HCT116 (cell line): ENCODE results near the gene FBXO17. TPM values are rescaled to one million over a fixed set of nuclear protein-coding genes. Genes with fewer than 3 reads are reported as not detected.

ENCODE experiments used
- ATAC-seq: fragments of 200-7000 bp; cut with Tn5 transposase; 2 replicates; pipeline ENCODE4 v1.9.1; 2020; ENCODE audit warnings: mild to moderate bottlenecking, moderate library complexity
- BruUV-seq: library from RNA; stranded (reverse); fragments of 400-500 nt; replicated peaks from 2 replicates; lab custom pipeline; 2021; lab: Mats Ljungman, UMichigan
- CTCF ChIA-PET: fragments of 300-600 bp; sonication (Branson Sonifier 250); formaldehyde crosslinking; loops from one replicate; lab custom pipeline; 2021; ENCODE audit warnings: antibody characterized with exemption; lab: Charles Lee
- POLR2A ChIA-PET: fragments of 300-600, 350-600 bp; sonication (Branson Sonifier 250); formaldehyde crosslinking; loops from one replicate; lab custom pipeline; 2021; ENCODE audit warnings: antibody characterized with exemption; lab: Charles Lee
- RAD21 ChIA-PET, 2 experiments: fragments of 300-600 bp; sonication (Branson Sonifier 250); formaldehyde crosslinking; loops; one replicate each; lab custom pipeline; 2023; ENCODE audit warnings: low total read pairs in 2 of 2; ENCODE audit not compliant: uncharacterized antibody in 2 of 2, unreplicated experiment in 2 of 2, low non-redundant PET in 1 of 2; lab: Charles Lee
- DNase-seq: peaks from one replicate; pipeline ENCODE4 v3.0.0-alpha.2; 2010; ENCODE audit warnings: low read depth, low spot score
- H2AFZ ChIP-seq: fragments of 200-600 bp; shearing (Covaris generic), sonication (generic); 2 replicates; pipeline ENCODE4 v1.6.1; 2017; ENCODE audit warnings: low read depth, mixed run types, mixed read lengths, antibody characterized with exemption, low read length; ENCODE audit not compliant: poor library complexity, severe bottlenecking
- H3K27ac ChIP-seq: 2 replicates; pipeline ENCODE4 v1.5.1; 2012; ENCODE audit warnings: low read depth, low read length
- H3K27me3 ChIP-seq: fragments of 200-600 bp; sonication (generic); 2 replicates; pipeline ENCODE4 v1.6.1; 2016; ENCODE audit warnings: mixed run types, low read length, mixed read lengths; ENCODE audit not compliant: insufficient read depth
- H3K36me3 ChIP-seq, 2 experiments: fragments of 200-500 bp in 1 of 2; fragments of 200-600 bp in 1 of 2; sonication (Bioruptor generic) in 1 of 2; sonication (generic) in 1 of 2; 2 replicates each; pipeline versions ENCODE4 v1.5.1 to v1.6.1; 2014 to 2016; ENCODE audit warnings: low read length in 2 of 2, inconsistent platforms in 1 of 2, mixed read lengths in 1 of 2, mixed run types in 1 of 2; ENCODE audit not compliant: insufficient read depth in 2 of 2, control insufficient read depth in 1 of 2
- H3K4me1 ChIP-seq, 2 experiments: fragments of 200-600 bp in 1 of 2; sonication (generic) in 1 of 2; 2 replicates each; pipeline versions ENCODE4 v1.5.1 to v1.6.1; 2012 to 2017; ENCODE audit warnings: low read length in 2 of 2, inconsistent platforms in 1 of 2, mild to moderate bottlenecking in 1 of 2, mixed read lengths in 1 of 2, mixed run types in 1 of 2, moderate library complexity in 1 of 2; ENCODE audit not compliant: insufficient read depth in 2 of 2, control insufficient read depth in 1 of 2
- H3K4me2 ChIP-seq: fragments of 200-600 bp; sonication (generic); 2 replicates; pipeline ENCODE4 v1.6.1; 2017; ENCODE audit warnings: mixed run types, low read length, mixed read lengths
- H3K4me3 ChIP-seq, 2 experiments: fragments of 200-600 bp in 1 of 2; sonication (generic) in 1 of 2; replicated peaks in 1 of 2; 2 replicates each; pipeline ENCODE4 v1.5.1; 2011 to 2016; ENCODE audit warnings: low read length in 2 of 2, control low read depth in 1 of 2, low read depth in 1 of 2, mild to moderate bottlenecking in 1 of 2, mixed read lengths in 1 of 2, mixed run types in 1 of 2
- H3K79me2 ChIP-seq: fragments of 200-600 bp; sonication (generic); 2 replicates; pipeline ENCODE4 v1.6.1; 2017; ENCODE audit warnings: mild to moderate bottlenecking, mixed run types, low read length, moderate library complexity, mixed read lengths; ENCODE audit not compliant: insufficient read depth
- H3K9ac ChIP-seq: fragments of 200-600 bp; sonication (generic); 2 replicates; pipeline ENCODE4 v1.6.1; 2016; ENCODE audit warnings: low read length, mixed read lengths
- H3K9me2 ChIP-seq: fragments of 200-600 bp; sonication (generic), shearing (Covaris generic); 2 replicates; pipeline ENCODE4 v1.6.1; 2017; ENCODE audit warnings: mixed run types, mild to moderate bottlenecking, moderate library complexity; ENCODE audit not compliant: insufficient read depth
- H3K9me3 ChIP-seq, 2 experiments: fragments of 200-500 bp in 1 of 2; fragments of 200-600 bp in 1 of 2; sonication (Bioruptor generic) in 1 of 2; sonication (generic) in 1 of 2; 2 replicates each; pipeline ENCODE4 v1.6.1; 2014 to 2017; ENCODE audit warnings: low read length in 2 of 2, mixed read lengths in 2 of 2, inconsistent platforms in 1 of 2, low read depth in 1 of 2, mild to moderate bottlenecking in 1 of 2, mixed run types in 1 of 2, moderate library complexity in 1 of 2; ENCODE audit not compliant: control insufficient read depth in 1 of 2, insufficient read depth in 1 of 2
- H4K20me1 ChIP-seq: fragments of 200-600 bp; sonication (generic), shearing (Covaris generic); 2 replicates; pipeline ENCODE4 v1.6.1; 2017; ENCODE audit warnings: mixed run types, mild to moderate bottlenecking, moderate library complexity; ENCODE audit not compliant: insufficient read depth
- EZH2phosphoT487 ChIP-seq: fragments of 200-600 bp; IDR thresholded peaks from 2 replicates; pipeline ENCODE4 v1.6.1; 2018; ENCODE audit warnings: antibody characterized with exemption, borderline replicate concordance
- POLR2A ChIP-seq: IDR thresholded peaks from 2 replicates; pipeline ENCODE4 v1.7.0; 2011; ENCODE audit warnings: borderline replicate concordance; ENCODE audit not compliant: insufficient read depth, insufficient read length; ENCODE audit errors: extremely low read depth
- RAD21 ChIP-seq: IDR thresholded peaks from 2 replicates; pipeline ENCODE4 v1.6.1; 2012; ENCODE audit warnings: low read depth, mild to moderate bottlenecking
- SRF ChIP-seq: IDR thresholded peaks from 2 replicates; pipeline ENCODE4 v1.6.1; 2012; ENCODE audit warnings: low read depth
- ZNF274 ChIP-seq: fragments of 200-500 bp; sonication (Bioruptor generic); IDR thresholded peaks from 2 replicates; pipeline ENCODE4 v1.6.1; 2014; ENCODE audit warnings: mild to moderate bottlenecking, low read depth, low read length, inconsistent platforms
- intact Hi-C: fragments of 100-400 bp; cut with micrococcal nuclease; formaldehyde crosslinking; loops from 2 replicates; pipeline ENCODE4 v1.10.0; 2022
- total RNA-seq: library from RNA; stranded (reverse); gene quantifications from one replicate; pipeline ENCODE4 v1.2.1, GENCODE V29; 2021; ENCODE audit not compliant: unreplicated experiment

FBXO17 gene
- total RNA-seq, 1 experiment from 2014 or later = 18.5 TPM

- no peak for TF ChIP-seq EZH2phosphoT487
- no peak for TF ChIP-seq POLR2A
These were observed 57.0 kb downstream of the FBXO17 start (continued) for GRCh38 chr19:38918526-38918925.

- Histone ChIP-seq H3K4me2 (no peak overlapping the region), H3K4me3 (no peak overlapping the region), H3K9ac (no peak overlapping the region), H3K9me2 (no peaks in the 10 kb centered on the region), H3K4me1 (no peaks in the 10 kb centered on the region), H4K20me1 (no peaks in the 10 kb centered on the region), H3K36me3 (peaks cover 2 to 6% of the 10 kb centered on the region in 2 experiments; a peak in 2 of 4 replicates), H3K9me3 (no peaks in the 10 kb centered on the region), H3K27me3 (no peaks in the 10 kb centered on the region), H2AFZ (no peak overlapping the region), H3K27ac (no peak overlapping the region), H3K79me2 (no peaks in the 10 kb centered on the region)
- ATAC-seq = peak; percentile 73
- ChIA-PET CTCF (interaction anchor here (2.3 kb wide), 1 partner anchor 12 kb away, joined by 10 read pairs; the partner anchor contains the start of genes MRPS12 and SARS2), RAD21 (no interaction called here), POLR2A (interaction anchor here (0.7 kb wide), 1 partner anchor 11 kb away, joined by 5 read pairs; no protein-coding TSS in a partner anchor)
- intact Hi-C loops = no loop called here
- DNase-seq = no peak
- TF ChIP-seq SRF = no peak
- TF ChIP-seq RAD21 = peak; percentile 33; the same call in 1 of the 2 replicates
- no TSS peak for BruUV-seq
These were observed 57.5 kb downstream of the FBXO17 start for GRCh38 chr19:38917921-38918491.

- CTCF ChIA-PET = no interaction called here
- no TSS peak for BruUV-seq
- H3K9me3 ChIP-seq = no peaks in the 10 kb centered on the region
- H3K9me2 ChIP-seq = no peaks in the 10 kb centered on the region
- no peaks in the 10 kb centered on the region for H3K4me1 ChIP-seq
- no peak overlapping the region for H3K4me2 ChIP-seq
- RAD21 ChIA-PET = no interaction called here
- H3K79me2 ChIP-seq = no peaks in the 10 kb centered on the region
- H4K20me1 ChIP-seq = no peaks in the 10 kb centered on the region
- no peak for ATAC-seq
- intact Hi-C loops = no loop called here
- no peak overlapping the region for H3K9ac ChIP-seq
- POLR2A ChIA-PET = interaction anchor here (0.7 kb wide), 1 partner anchor 11 kb away, joined by 5 read pairs; no protein-coding TSS in a partner anchor
- H3K27ac ChIP-seq = no peak overlapping the region
- no peak for DNase-seq
- H3K36me3 ChIP-seq = peaks cover 2 to 6% of the 10 kb centered on the region in 2 experiments; a peak in 2 of 4 replicates
- no peak overlapping the region for H3K4me3 ChIP-seq
- H2AFZ ChIP-seq = no peak overlapping the region
- no peaks in the 10 kb centered on the region for H3K27me3 ChIP-seq
- TF ChIP-seq POLR2A (no peak), ZNF274 (no peak)
These were observed 58.0 kb downstream of the FBXO17 start for GRCh38 chr19:38917516-38917915.
